ENCODE measurements around the gene MYL12A.

MYL12A gene

GRCh38 chr18:3261373-3262233 is 14.0 kb downstream of the MYL12A start, which contains the start of gene MYL12B:
Gene MYL12B, plus strand, starts transcription at chr18:3262133. Its CDS starts 10,766 bp downstream, at chr18:3272899.
- Histone ChIP-seq H2AFZ (ENCODE audit: low read length) (peak within 1 kb of the TSS; percentile 99), H3K9me3 (replicated peaks in 1 of 2; ENCODE audit: control insufficient read depth in 2 of 2, insufficient read depth in 1 of 2, low read depth in 1 of 2, low read length in 2 of 2) (no peaks in the 10 kb centered on the region), H3K27me3 (ENCODE audit: control insufficient read depth in 3 of 3, insufficient read depth in 3 of 3, low read depth in 1 of 3, low read length in 3 of 3) (no peaks in the 10 kb centered on the region), H2BK12ac (ENCODE audit: low read length) (no peak within 1 kb of the TSS), H3K18ac (ENCODE audit: low read length) (peak within 1 kb of the TSS; percentile 100), H3K4ac (ENCODE audit: low read length) (peak within 1 kb of the TSS; percentile 19), H3K23ac (ENCODE audit: low read depth, low read length, poor library complexity) (peak within 1 kb of the TSS; percentile 97), H3K36me3 (replicated peaks in 1 of 2; ENCODE audit: control insufficient read depth in 2 of 2, insufficient read depth in 2 of 2, low read length in 2 of 2) (peaks cover 6 to 26% of the 10 kb centered on the region in 2 donors), H3K9ac (ENCODE audit: low read depth, low read length, poor library complexity) (peak within 1 kb of the TSS; percentile 96), H3K4me3 (ENCODE audit: low read length in 2 of 2) (peak within 1 kb of the TSS; percentile 65 to 98), H3K14ac (ENCODE audit: low read length) (peak within 1 kb of the TSS; percentile 72), H3K79me1 (ENCODE audit: low read depth, low read length) (peaks cover 7% of the 10 kb centered on the region), H2BK5ac (ENCODE audit: low read length) (peak within 1 kb of the TSS; percentile 100), H3K4me1 (ENCODE audit: control insufficient read depth in 2 of 2, insufficient read depth in 1 of 2, low read depth in 1 of 2, low read length in 2 of 2) (peaks cover 6 to 8% of the 10 kb centered on the region in 2 donors), H3K27ac (replicated peaks; ENCODE audit: low read length) (peak within 1 kb of the TSS; percentile 94), H3K4me2 (ENCODE audit: insufficient read depth, low read length, poor library complexity, severe bottlenecking) (peak within 1 kb of the TSS; percentile 92), H4K91ac (ENCODE audit: low read depth, low read length, poor library complexity) (peak within 1 kb of the TSS; percentile 93), H2AK5ac (ENCODE audit: low read depth, low read length) (no peak within 1 kb of the TSS), H2BK15ac (ENCODE audit: low read length) (no peak within 1 kb of the TSS), H4K8ac (ENCODE audit: low read depth, low read length) (peak within 1 kb of the TSS; percentile 50), H2BK120ac (ENCODE audit: low read depth, low read length) (peak within 1 kb of the TSS; percentile 95)
- peak; percentile 81 for DNase-seq (ENCODE audit: low spot score)
- no CpG with 5 or more reads among the region's 84 CpGs for WGBS, 2 donors (ENCODE audit: extremely low coverage in 2 of 2, insufficient read length in 2 of 2, insufficient replicate concordance in 1 of 2)

DNA sequence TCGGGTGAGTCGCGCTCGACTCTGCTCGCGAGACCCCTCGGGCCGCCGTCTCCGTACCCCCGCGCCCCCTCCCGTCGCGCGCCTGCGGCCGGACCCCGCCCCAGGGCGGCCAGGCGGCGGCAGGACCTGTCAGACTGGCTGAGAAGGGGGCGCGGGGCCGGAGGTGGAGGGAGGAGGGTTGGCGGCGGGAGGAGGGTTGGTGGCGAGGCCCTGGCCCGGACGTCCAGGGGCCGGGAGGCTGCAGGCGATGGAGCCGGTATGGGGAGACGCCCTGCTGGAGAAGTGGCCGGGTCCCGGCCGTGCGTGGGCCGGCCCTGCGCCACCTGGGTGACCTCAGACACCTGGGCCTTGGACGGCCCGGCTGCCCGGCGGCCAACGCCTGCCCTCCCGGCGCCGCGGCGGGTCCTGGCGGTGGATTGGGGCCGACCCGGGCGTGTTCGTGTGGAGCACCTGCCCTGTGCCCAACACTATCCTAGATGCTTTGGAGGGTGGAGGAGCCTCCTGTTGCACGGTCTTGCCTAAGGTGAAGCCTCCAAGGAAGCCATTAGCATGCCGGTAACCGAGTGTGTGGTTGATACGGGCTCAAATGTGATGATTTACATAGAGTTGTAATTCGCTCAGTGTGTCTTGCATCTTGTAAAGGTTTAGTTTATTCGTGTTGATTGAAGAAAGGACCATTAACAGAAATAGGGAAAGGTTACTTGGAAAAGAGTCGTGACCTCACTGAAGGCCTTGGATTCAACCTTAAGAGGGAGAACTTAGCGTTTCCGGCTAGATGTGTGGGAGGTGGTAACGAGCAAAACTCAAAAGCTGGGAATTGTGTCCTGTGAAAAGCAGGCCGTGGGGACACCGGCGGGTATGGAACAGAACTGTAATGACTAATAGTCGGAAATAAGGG is 14.9 kb downstream of the MYL12A start:
- Histone ChIP-seq H3K36me3 (replicated peaks in 1 of 2; ENCODE audit: control insufficient read depth in 2 of 2, insufficient read depth in 2 of 2, low read length in 2 of 2) (peaks cover 1 to 17% of the 10 kb centered on the region in 2 donors), H3K14ac (ENCODE audit: low read length) (no peak overlapping the region), H3K27ac (replicated peaks; ENCODE audit: low read length) (peak overlapping the region; percentile 94), H3K18ac (ENCODE audit: low read length) (peak overlapping the region; percentile 79), H3K27me3 (ENCODE audit: control insufficient read depth in 3 of 3, insufficient read depth in 3 of 3, low read depth in 1 of 3, low read length in 3 of 3) (no peaks in the 10 kb centered on the region), H3K4me2 (ENCODE audit: insufficient read depth, low read length, poor library complexity, severe bottlenecking) (peak overlapping the region; percentile 92), H3K9ac (ENCODE audit: low read depth, low read length, poor library complexity) (peak overlapping the region; percentile 96), H2AK5ac (ENCODE audit: low read depth, low read length) (no peak overlapping the region), H3K4me1 (ENCODE audit: control insufficient read depth in 2 of 2, insufficient read depth in 1 of 2, low read depth in 1 of 2, low read length in 2 of 2) (peaks cover 6 to 8% of the 10 kb centered on the region in 2 donors), H3K23ac (ENCODE audit: low read depth, low read length, poor library complexity) (peak overlapping the region; percentile 97), H4K8ac (ENCODE audit: low read depth, low read length) (no peak overlapping the region), H3K4me3 (ENCODE audit: low read length in 2 of 2) (peak overlapping the region; percentile 65 to 98), H2BK120ac (ENCODE audit: low read depth, low read length) (no peak overlapping the region), H4K91ac (ENCODE audit: low read depth, low read length, poor library complexity) (no peak overlapping the region), H3K4ac (ENCODE audit: low read length) (no peak overlapping the region), H3K79me1 (ENCODE audit: low read depth, low read length) (peaks cover 7% of the 10 kb centered on the region), H2BK5ac (ENCODE audit: low read length) (peak overlapping the region; percentile 100), H2BK12ac (ENCODE audit: low read length) (no peak overlapping the region), H2BK15ac (ENCODE audit: low read length) (no peak overlapping the region), H2AFZ (ENCODE audit: low read length) (peak overlapping the region; percentile 99), H3K9me3 (replicated peaks in 1 of 2; ENCODE audit: control insufficient read depth in 2 of 2, insufficient read depth in 1 of 2, low read depth in 1 of 2, low read length in 2 of 2) (no peaks in the 10 kb centered on the region)
- no peak for DNase-seq (ENCODE audit: low spot score)
- no CpG with 5 or more reads among the region's 69 CpGs for WGBS, 2 donors (ENCODE audit: extremely low coverage in 2 of 2, insufficient read length in 2 of 2, insufficient replicate concordance in 1 of 2)

- Histone ChIP-seq H2BK12ac (ENCODE audit: low read length) (no peak overlapping the region), H3K4me1 (ENCODE audit: control insufficient read depth in 2 of 2, insufficient read depth in 1 of 2, low read depth in 1 of 2, low read length in 2 of 2) (peaks cover 6 to 8% of the 10 kb centered on the region in 2 donors), H3K23ac (ENCODE audit: low read depth, low read length, poor library complexity) (no peak overlapping the region), H3K27ac (replicated peaks; ENCODE audit: low read length) (no peak overlapping the region), H2BK15ac (ENCODE audit: low read length) (no peak overlapping the region), H3K14ac (ENCODE audit: low read length) (no peak overlapping the region), H3K9me3 (replicated peaks in 1 of 2; ENCODE audit: control insufficient read depth in 2 of 2, insufficient read depth in 1 of 2, low read depth in 1 of 2, low read length in 2 of 2) (no peaks in the 10 kb centered on the region), H3K27me3 (ENCODE audit: control insufficient read depth in 3 of 3, insufficient read depth in 3 of 3, low read depth in 1 of 3, low read length in 3 of 3) (no peaks in the 10 kb centered on the region), H3K36me3 (replicated peaks in 1 of 2; ENCODE audit: control insufficient read depth in 2 of 2, insufficient read depth in 2 of 2, low read length in 2 of 2) (peaks cover 1 to 10% of the 10 kb centered on the region in 2 donors), H4K8ac (ENCODE audit: low read depth, low read length) (no peak overlapping the region), H3K18ac (ENCODE audit: low read length) (no peak overlapping the region), H2AFZ (ENCODE audit: low read length) (no peak overlapping the region), H3K9ac (ENCODE audit: low read depth, low read length, poor library complexity) (no peak overlapping the region), H3K4ac (ENCODE audit: low read length) (no peak overlapping the region), H3K79me1 (ENCODE audit: low read depth, low read length) (peaks cover 7% of the 10 kb centered on the region), H2BK5ac (ENCODE audit: low read length) (no peak overlapping the region), H2AK5ac (ENCODE audit: low read depth, low read length) (no peak overlapping the region), H3K4me2 (ENCODE audit: insufficient read depth, low read length, poor library complexity, severe bottlenecking) (peak overlapping the region; percentile 92), H2BK120ac (ENCODE audit: low read depth, low read length) (no peak overlapping the region), H4K91ac (ENCODE audit: low read depth, low read length, poor library complexity) (no peak overlapping the region), H3K4me3 (ENCODE audit: low read length in 2 of 2) (peak overlapping the region; percentile 65 to 98)
- DNase-seq (ENCODE audit: low spot score), result no peak
- no CpG with 5 or more reads among the region's 8 CpGs for WGBS, 2 donors (ENCODE audit: extremely low coverage in 2 of 2, insufficient read length in 2 of 2, insufficient replicate concordance in 1 of 2)
These were observed 15.6 kb downstream of the MYL12A start for GRCh38 chr18:3263132-3263700.

All from neuronal stem cell (in vitro differentiated cells).